MCF 10A (cell line): ENCODE results near the gene RNASE7. TPM values are rescaled to one million over a fixed set of nuclear protein-coding genes. Genes with fewer than 3 reads are reported as not detected.

Experiments used
- BruUV-seq: library from RNA; stranded (reverse); fragments of 400-500 nt; replicated peaks from 2 replicates; lab custom pipeline; 2021; lab: Mats Ljungman, UMichigan
- CTCF ChIA-PET: fragments of 300-600 bp; sonication (Branson Sonifier 250); formaldehyde crosslinking; extraction: SDS; loops from one replicate; lab custom pipeline; 2021; ENCODE audit warnings: antibody characterized with exemption, inconsistent platforms; lab: Yijun Ruan, JAX
- POLR2A ChIA-PET: fragments of 300-600, 350-650 bp; sonication (Branson Sonifier 250); formaldehyde crosslinking; extraction: SDS; loops from one replicate; lab custom pipeline; 2020; ENCODE audit warnings: antibody characterized with exemption, inconsistent platforms; lab: Yijun Ruan, JAX
- DNase-seq: peaks from one replicate; pipeline ENCODE4 v3.0.0-alpha.2; 2018; ENCODE audit not compliant: unreplicated experiment
- H3K27ac Mint-ChIP-seq: one replicate; pipeline ENCODE4 v1.8.0; 2022; ENCODE audit warnings: mild to moderate bottlenecking, low read depth, mixed read lengths; ENCODE audit not compliant: unreplicated experiment
- H3K27me3 Mint-ChIP-seq: one replicate; pipeline ENCODE4 v1.8.0; 2022; ENCODE audit warnings: mixed read lengths; ENCODE audit not compliant: insufficient read depth, unreplicated experiment
- H3K36me3 Mint-ChIP-seq: one replicate; pipeline ENCODE4 v1.8.0; 2022; ENCODE audit warnings: mild to moderate bottlenecking, moderate library complexity, mixed read lengths; ENCODE audit not compliant: insufficient read depth, unreplicated experiment
- H3K4me1 Mint-ChIP-seq: one replicate; pipeline ENCODE4 v1.8.0; 2022; ENCODE audit warnings: mixed read lengths; ENCODE audit not compliant: insufficient read depth, unreplicated experiment
- H3K4me3 Mint-ChIP-seq: one replicate; pipeline ENCODE4 v1.8.0; 2022; ENCODE audit warnings: mild to moderate bottlenecking, moderate library complexity, mixed read lengths; ENCODE audit not compliant: unreplicated experiment
- H3K9me3 Mint-ChIP-seq: one replicate; pipeline ENCODE4 v1.8.0; 2022; ENCODE audit warnings: mixed read lengths; ENCODE audit not compliant: unreplicated experiment
- intact Hi-C: fragments of 100-400 bp; cut with micrococcal nuclease; formaldehyde crosslinking; loops from 2 replicates; pipeline ENCODE4 v1.14.1; 2022
- total RNA-seq: library from RNA; stranded (reverse); gene quantifications from 2 replicates; pipeline ENCODE4 v1.2.3, GENCODE V29; 2022
- TF ChIP-seq, protein P1 (sequence below): fragments of 200-600 bp; IDR thresholded peaks from one replicate; pipeline ENCODE4 v1.8.0; 2022; ENCODE audit warnings: antibody characterized with exemption, mild to moderate bottlenecking; ENCODE audit not compliant: unreplicated experiment

The RNASE7 gene
- total RNA-seq, 1 experiment from 2014 or later, result 10.9 TPM

DNA sequence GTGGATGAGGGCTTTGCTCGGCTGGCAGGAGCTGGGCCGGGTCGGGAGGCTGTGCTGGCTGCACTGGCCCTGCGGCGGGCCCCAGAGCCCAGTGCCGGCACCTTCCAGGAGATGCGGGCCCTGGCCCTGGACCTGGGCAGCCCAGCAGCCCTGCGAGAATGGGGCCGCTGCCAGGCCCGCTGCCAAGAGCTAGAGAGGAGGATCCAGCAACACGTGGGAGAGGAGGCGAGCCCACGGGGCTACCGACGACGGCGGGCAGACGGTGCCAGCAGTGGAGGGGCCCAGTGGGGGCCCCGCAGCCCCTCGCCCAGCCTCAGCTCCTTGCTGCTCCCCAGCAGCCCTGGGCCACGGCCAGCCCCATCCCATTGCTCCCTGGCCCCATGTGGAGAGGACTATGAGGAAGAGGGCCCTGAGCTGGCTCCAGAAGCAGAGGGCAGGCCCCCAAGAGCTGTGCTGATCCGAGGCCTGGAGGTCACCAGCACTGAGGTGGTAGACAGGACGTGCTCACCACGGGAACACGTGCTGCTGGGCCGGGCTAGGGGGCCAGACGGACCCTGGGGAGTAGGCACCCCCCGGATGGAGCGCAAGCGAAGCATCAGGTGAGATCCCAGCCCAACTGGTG, 39.5 kb downstream of the RNASE7 start:
- POLR2A ChIA-PET, result interaction anchor here (0.6 kb wide), 1 partner anchor 22 kb away, joined by 6 read pairs; no protein-coding TSS in a partner anchor
- no peaks in the 10 kb centered on the region for H3K9me3 Mint-ChIP-seq
- TF ChIP-seq, protein P1, sequence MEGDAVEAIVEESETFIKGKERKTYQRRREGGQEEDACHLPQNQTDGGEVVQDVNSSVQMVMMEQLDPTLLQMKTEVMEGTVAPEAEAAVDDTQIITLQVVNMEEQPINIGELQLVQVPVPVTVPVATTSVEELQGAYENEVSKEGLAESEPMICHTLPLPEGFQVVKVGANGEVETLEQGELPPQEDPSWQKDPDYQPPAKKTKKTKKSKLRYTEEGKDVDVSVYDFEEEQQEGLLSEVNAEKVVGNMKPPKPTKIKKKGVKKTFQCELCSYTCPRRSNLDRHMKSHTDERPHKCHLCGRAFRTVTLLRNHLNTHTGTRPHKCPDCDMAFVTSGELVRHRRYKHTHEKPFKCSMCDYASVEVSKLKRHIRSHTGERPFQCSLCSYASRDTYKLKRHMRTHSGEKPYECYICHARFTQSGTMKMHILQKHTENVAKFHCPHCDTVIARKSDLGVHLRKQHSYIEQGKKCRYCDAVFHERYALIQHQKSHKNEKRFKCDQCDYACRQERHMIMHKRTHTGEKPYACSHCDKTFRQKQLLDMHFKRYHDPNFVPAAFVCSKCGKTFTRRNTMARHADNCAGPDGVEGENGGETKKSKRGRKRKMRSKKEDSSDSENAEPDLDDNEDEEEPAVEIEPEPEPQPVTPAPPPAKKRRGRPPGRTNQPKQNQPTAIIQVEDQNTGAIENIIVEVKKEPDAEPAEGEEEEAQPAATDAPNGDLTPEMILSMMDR, result no peak
- H3K27ac Mint-ChIP-seq, result no peak overlapping the region
- intact Hi-C loops, result no loop called here
- H3K27me3 Mint-ChIP-seq, result no peaks in the 10 kb centered on the region
- CTCF ChIA-PET, result interaction anchor here (0.8 to 8.4 kb wide), 5 partner anchors 11 to 23 kb away, joined by 3 to 60 read pairs (median 5); no protein-coding TSS in a partner anchor
- H3K4me1 Mint-ChIP-seq, result peaks cover 6% of the 10 kb centered on the region
- DNase-seq, result no peak
- BruUV-seq, result no TSS peak
- peaks cover 5% of the 10 kb centered on the region for H3K36me3 Mint-ChIP-seq
- H3K4me3 Mint-ChIP-seq, result no peak overlapping the region

DNA sequence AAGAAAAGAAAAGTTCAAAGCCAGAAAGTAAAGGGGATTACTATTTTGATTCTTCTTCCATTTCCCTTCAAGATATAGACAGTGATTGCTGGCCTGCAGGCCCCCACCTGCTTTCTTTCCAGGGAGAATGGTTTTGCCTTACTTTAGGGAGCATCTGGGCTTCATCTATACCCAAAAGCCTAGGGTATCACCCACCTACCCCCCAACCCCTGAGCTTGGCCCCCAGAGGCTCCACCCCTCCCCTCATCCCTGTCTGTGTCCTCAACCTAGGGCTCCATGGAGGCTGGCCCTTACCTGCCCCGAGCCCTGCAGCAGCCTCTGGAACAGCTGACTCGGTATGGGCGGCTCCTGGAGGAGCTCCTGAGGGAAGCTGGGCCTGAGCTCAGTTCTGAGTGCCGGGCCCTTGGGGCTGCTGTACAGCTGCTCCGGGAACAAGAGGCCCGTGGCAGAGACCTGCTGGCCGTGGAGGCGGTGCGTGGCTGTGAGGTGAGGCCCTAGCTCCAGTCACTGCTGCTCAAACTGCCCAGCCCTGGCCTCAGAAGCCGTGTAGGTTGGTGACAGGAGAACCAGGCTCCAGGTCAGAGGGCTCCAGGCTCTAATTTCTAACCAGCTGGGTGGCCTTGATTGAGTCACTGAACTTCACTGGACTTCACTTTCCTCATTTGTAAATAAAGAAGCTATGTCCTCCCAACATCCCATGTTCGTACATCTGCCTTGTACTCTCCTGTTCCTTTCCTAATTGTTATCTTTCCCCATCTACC, 41.6 kb downstream of the RNASE7 start:
- Mint-ChIP-seq H3K27me3 (no peaks in the 10 kb centered on the region), H3K4me1 (peaks cover 8% of the 10 kb centered on the region), H3K9me3 (no peaks in the 10 kb centered on the region), H3K27ac (no peak overlapping the region), H3K36me3 (peaks cover 5% of the 10 kb centered on the region), H3K4me3 (no peak overlapping the region)
- ChIA-PET POLR2A (interaction anchor here (0.5 to 2.0 kb wide), 3 partner anchors 12 to 61 kb away, joined by 3 to 8 read pairs (median 5); no protein-coding TSS in a partner anchor), CTCF (interaction anchor here (0.5 to 8.4 kb wide), 8 partner anchors 9 to 273 kb away, joined by 3 to 94 read pairs (median 8); partner anchors contain the start of gene ARHGEF40)
- BruUV-seq, result no TSS peak
- TF ChIP-seq, protein P1, result no peak
- intact Hi-C loops, result no loop called here
- no peak for DNase-seq

DNA sequence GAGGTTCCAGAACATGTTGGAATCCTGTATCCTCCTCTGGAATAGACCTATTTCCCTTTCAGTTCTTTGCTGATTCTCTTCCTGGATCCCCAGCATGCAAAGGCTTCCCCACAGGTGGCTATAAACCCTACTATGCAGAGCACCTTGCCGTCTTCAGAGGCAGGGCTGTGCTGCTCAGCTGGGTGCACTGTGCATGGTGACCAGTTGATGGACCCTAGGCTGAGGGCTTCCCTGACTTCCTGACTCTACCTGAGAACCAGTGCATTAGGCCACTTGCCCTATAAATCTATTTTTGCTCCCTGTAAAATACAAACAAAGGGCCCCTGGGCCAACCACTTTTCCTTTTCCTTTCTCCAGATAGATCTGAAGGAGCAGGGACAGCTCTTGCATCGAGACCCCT, 42.2 kb downstream of the RNASE7 start:
- Mint-ChIP-seq H3K27me3 (no peaks in the 10 kb centered on the region), H3K4me1 (peaks cover 13% of the 10 kb centered on the region), H3K27ac (no peak overlapping the region), H3K36me3 (peaks cover 5% of the 10 kb centered on the region), H3K9me3 (no peaks in the 10 kb centered on the region), H3K4me3 (no peak overlapping the region)
- no TSS peak for BruUV-seq
- CTCF ChIA-PET, result interaction anchor here (0.5 to 8.4 kb wide), 6 partner anchors 8 to 273 kb away, joined by 3 to 94 read pairs (median 10); partner anchors contain the start of gene ARHGEF40
- intact Hi-C loops, result no loop called here
- POLR2A ChIA-PET, result interaction anchor here (0.9 to 2.0 kb wide), 3 partner anchors 12 to 44 kb away, joined by 3 to 8 read pairs (median 3); no protein-coding TSS in a partner anchor
- TF ChIP-seq, protein P1, result no peak
- no peak for DNase-seq
